AG04450 (cell line): Measurements from ENCODE around the gene TMEM140. TPM values are rescaled to one million over a fixed set of nuclear protein-coding genes. Genes with fewer than 3 reads are reported as not detected.

ENCODE experiments used
- CTCF ChIA-PET: fragments of 300-600, 350-600 bp; formaldehyde crosslinking; extraction: SDS; loops from one replicate; lab custom pipeline; 2022; ENCODE audit warnings: antibody characterized with exemption, inconsistent platforms; lab: Charles Lee
- POLR2A ChIA-PET: fragments of 350-600 bp; formaldehyde crosslinking; extraction: SDS; loops from one replicate; lab custom pipeline; 2021; ENCODE audit warnings: antibody characterized with exemption, inconsistent platforms; lab: Yijun Ruan, JAX
- DNase-seq: peaks from one replicate; pipeline ENCODE4 v3.0.0-alpha.2; 2011; ENCODE audit warnings: low read depth, low spot score
- H3K27ac ChIP-seq: one replicate; pipeline ENCODE4 v1.5.1; 2012; ENCODE audit warnings: low read depth, low read length, control low read depth
- H3K27me3 ChIP-seq: one replicate; pipeline ENCODE4 v1.6.0; 2012; ENCODE audit warnings: low read length; ENCODE audit not compliant: control insufficient read depth, insufficient read depth
- H3K4me3 ChIP-seq: 2 replicates; pipeline ENCODE4 v1.5.1; 2011; ENCODE audit warnings: mild to moderate bottlenecking, low read depth, low read length, control low read depth
- H3K9me3 ChIP-seq: 2 replicates; pipeline ENCODE4 v1.5.1; 2012; ENCODE audit warnings: low read length; ENCODE audit not compliant: control insufficient read depth, insufficient read depth
- CTCF ChIP-seq: IDR thresholded peaks from 2 replicates; pipeline ENCODE4 v1.5.1; 2011; ENCODE audit warnings: low read depth, low read length, control low read depth, inconsistent platforms
- polyA plus RNA-seq: library from polyadenylated mRNA; depleted of rRNA; stranded (reverse); fragments of >200 nt; gene quantifications from 2 replicates; pipeline ENCODE4 v1.2.3, GENCODE V29; 2011

TMEM140 gene
- polyA plus RNA-seq, 1 experiment, result 1.0 TPM

GRCh38 chr7:135177028-135177696 is 29.3 kb downstream of the TMEM140 start:
- Histone ChIP-seq H3K9me3 (peaks cover 19% of the 10 kb centered on the region), H3K27me3 (no peaks in the 10 kb centered on the region), H3K27ac (no peak overlapping the region), H3K4me3 (no peak overlapping the region)
- no peak for TF ChIP-seq CTCF
- ChIA-PET CTCF (no interaction called here), POLR2A (no interaction called here)
- no peak for DNase-seq

- TF ChIP-seq CTCF, result no peak
- no peak overlapping the region for H3K4me3 ChIP-seq
- CTCF ChIA-PET, result interaction anchor here (1.4 kb wide), 1 partner anchor 96 kb away, joined by 3 read pairs; no protein-coding TSS in a partner anchor
- no peak for DNase-seq
- H3K9me3 ChIP-seq, result peaks cover 29% of the 10 kb centered on the region
- POLR2A ChIA-PET, result no interaction called here
- no peak overlapping the region for H3K27ac ChIP-seq
- no peaks in the 10 kb centered on the region for H3K27me3 ChIP-seq
Measured at GRCh38 chr7:135178364-135178763, 30.5 kb downstream of the TMEM140 start.

GRCh38 chr7:135179321-135179925 is 31.6 kb downstream of the TMEM140 start:
- ChIA-PET POLR2A (no interaction called here), CTCF (interaction anchor here (0.6 to 1.8 kb wide), 3 partner anchors 9 to 196 kb away, joined by 4 to 5 read pairs (median 4); partner anchors contain the start of gene CYREN)
- Histone ChIP-seq H3K4me3 (no peak overlapping the region), H3K27ac (no peak overlapping the region), H3K27me3 (no peaks in the 10 kb centered on the region), H3K9me3 (peaks cover 32% of the 10 kb centered on the region)
- DNase-seq, result no peak
- no peak for TF ChIP-seq CTCF

- ChIA-PET CTCF (interaction anchor here (0.6 to 1.8 kb wide), 3 partner anchors 9 to 196 kb away, joined by 4 to 5 read pairs (median 4); partner anchors contain the start of gene CYREN), POLR2A (no interaction called here)
- H3K27ac ChIP-seq, result no peak overlapping the region
- H3K27me3 ChIP-seq, result no peaks in the 10 kb centered on the region
- peaks cover 32% of the 10 kb centered on the region for H3K9me3 ChIP-seq
- TF ChIP-seq CTCF, result no peak
- DNase-seq, result no peak
- no peak overlapping the region for H3K4me3 ChIP-seq
Measured at GRCh38 chr7:135180122-135180521, 32.2 kb downstream of the TMEM140 start.
